HEK293T (cell line): ENCODE measurements around the gene SYNJ1.

Source experiments
- FOXM1 ChIP-seq: fragments of 450-650 bp; IDR thresholded peaks from 2 replicates; pipeline ENCODE4 v1.6.1; 2017; ENCODE audit warnings: mild to moderate bottlenecking, borderline replicate concordance
- SP1 ChIP-seq: fragments of 450-650 bp; IDR thresholded peaks from 2 replicates; pipeline ENCODE4 v1.6.1; 2017

DNA sequence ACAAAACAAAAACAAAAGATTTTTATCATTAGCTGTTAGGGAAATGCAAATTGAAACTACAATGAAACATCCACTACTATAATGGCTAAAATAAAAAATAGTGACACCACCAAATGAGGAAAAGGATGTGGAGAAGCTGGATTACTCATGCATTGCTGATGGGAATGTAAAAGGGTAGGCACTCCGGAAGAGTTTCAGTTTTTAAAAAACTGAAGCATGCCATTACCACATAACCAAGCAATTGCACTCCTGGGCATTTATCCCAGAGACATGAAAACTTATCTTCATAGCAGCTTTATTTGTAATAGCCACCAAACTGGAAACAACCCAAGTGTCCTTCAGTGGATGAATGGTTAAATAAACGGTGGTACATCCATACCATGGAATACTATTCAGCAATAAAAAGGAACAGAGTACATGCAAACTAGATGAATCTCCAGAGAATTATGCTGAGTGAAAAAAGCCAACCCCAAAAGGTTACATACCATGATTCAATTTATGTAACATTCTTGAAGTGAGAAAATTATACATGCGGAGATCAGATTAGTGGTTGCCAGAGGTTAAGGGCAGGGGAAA, 101.1 kb downstream of the SYNJ1 start:
- TF ChIP-seq FOXM1 (no peak), SP1 (no peak)
